Measurements from ENCODE around the gene EPAS1.

- TF ChIP-seq CTCF (IDR thresholded peaks at IDR 0.05) (no peak), EZH2 (IDR thresholded peaks at IDR 0.05) (no peak), EZH2phosphoT487 (IDR thresholded peaks at IDR 0.05) (no peak)
Observed at GRCh38 chr2:46303822-46304221, 6.6 kb downstream of the EPAS1 start.
